ENCODE measurements around the gene ARHGAP15.
A peak's percentile ranks its signal among the peaks of the same experiment; 100 is the strongest.

Gene ARHGAP15

DNA sequence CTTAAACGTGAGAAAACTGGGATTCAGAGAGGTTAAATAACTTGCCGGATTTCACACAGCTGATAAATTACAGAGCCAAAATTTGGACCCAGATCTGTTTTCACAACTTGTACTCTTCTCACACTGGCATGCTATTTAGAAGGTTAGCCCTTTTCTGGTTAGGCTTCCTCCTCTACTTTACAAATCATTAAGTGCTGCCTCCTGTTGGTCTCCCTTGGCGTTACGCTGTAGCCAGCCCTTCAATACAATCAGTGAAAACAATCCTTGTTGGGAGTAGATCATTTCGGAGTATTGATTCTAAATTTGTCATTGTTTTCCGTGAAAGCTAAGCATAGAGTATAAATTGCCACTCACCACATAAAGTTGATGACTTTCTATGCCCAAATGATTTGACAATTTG, 153.5 kb downstream of the ARHGAP15 start:
- H2AFZ ChIP-seq (ENCODE audit: low read depth, low read length, severe bottlenecking) = no peak overlapping the region
- H4K20me1 ChIP-seq (ENCODE audit: low read depth, low read length) = no peaks in the 10 kb centered on the region
- H3K27ac ChIP-seq (ENCODE audit: low read depth, low read length) = no peak overlapping the region
- H3K79me2 ChIP-seq (ENCODE audit: insufficient read depth, low read length) = no peaks in the 10 kb centered on the region
- TF ChIP-seq, protein P1, sequence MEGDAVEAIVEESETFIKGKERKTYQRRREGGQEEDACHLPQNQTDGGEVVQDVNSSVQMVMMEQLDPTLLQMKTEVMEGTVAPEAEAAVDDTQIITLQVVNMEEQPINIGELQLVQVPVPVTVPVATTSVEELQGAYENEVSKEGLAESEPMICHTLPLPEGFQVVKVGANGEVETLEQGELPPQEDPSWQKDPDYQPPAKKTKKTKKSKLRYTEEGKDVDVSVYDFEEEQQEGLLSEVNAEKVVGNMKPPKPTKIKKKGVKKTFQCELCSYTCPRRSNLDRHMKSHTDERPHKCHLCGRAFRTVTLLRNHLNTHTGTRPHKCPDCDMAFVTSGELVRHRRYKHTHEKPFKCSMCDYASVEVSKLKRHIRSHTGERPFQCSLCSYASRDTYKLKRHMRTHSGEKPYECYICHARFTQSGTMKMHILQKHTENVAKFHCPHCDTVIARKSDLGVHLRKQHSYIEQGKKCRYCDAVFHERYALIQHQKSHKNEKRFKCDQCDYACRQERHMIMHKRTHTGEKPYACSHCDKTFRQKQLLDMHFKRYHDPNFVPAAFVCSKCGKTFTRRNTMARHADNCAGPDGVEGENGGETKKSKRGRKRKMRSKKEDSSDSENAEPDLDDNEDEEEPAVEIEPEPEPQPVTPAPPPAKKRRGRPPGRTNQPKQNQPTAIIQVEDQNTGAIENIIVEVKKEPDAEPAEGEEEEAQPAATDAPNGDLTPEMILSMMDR (IDR thresholded peaks at IDR 0.05; ENCODE audit: insufficient read depth, low read length, poor library complexity, severe bottlenecking) = no peak
- no peak for TF ChIP-seq EZH2phosphoT487 (conservative IDR thresholded peaks at IDR 0.05; ENCODE audit: low read length)
- H3K27me3 ChIP-seq (ENCODE audit: low read length) = no peaks in the 10 kb centered on the region
- no peaks in the 10 kb centered on the region; the same call in 1 of the 2 replicates for H3F3A ChIP-seq (ENCODE audit: insufficient read depth)
- no peak overlapping the region for H3K4me3 ChIP-seq (ENCODE audit: insufficient read depth, low read length, poor library complexity, severe bottlenecking)
- no peak overlapping the region for H3K4me2 ChIP-seq (ENCODE audit: low read depth, low read length, poor library complexity, severe bottlenecking)
- no peaks in the 10 kb centered on the region for H3K9me3 ChIP-seq (ENCODE audit: insufficient read depth, low read length)
- no peak overlapping the region for H3K9ac ChIP-seq (ENCODE audit: low read length)
- H3K9me2 ChIP-seq (replicated peaks; ENCODE audit: insufficient read depth, low read length) = no peaks in the 10 kb centered on the region
- no peaks in the 10 kb centered on the region for H3K36me3 ChIP-seq (ENCODE audit: low read length)

- Histone ChIP-seq H3K36me3 (ENCODE audit: low read length) (no peaks in the 10 kb centered on the region), H3F3A (ENCODE audit: insufficient read depth) (no peaks in the 10 kb centered on the region; the same call in 1 of the 2 replicates), H2AFZ (ENCODE audit: low read depth, low read length, severe bottlenecking) (no peak overlapping the region), H3K9ac (ENCODE audit: low read length) (no peak overlapping the region), H3K27ac (ENCODE audit: low read depth, low read length) (no peak overlapping the region), H3K4me2 (ENCODE audit: low read depth, low read length, poor library complexity, severe bottlenecking) (no peak overlapping the region), H3K9me2 (replicated peaks; ENCODE audit: insufficient read depth, low read length) (no peaks in the 10 kb centered on the region), H3K27me3 (ENCODE audit: low read length) (no peaks in the 10 kb centered on the region), H4K20me1 (ENCODE audit: low read depth, low read length) (no peaks in the 10 kb centered on the region), H3K79me2 (ENCODE audit: insufficient read depth, low read length) (no peaks in the 10 kb centered on the region), H3K4me3 (ENCODE audit: insufficient read depth, low read length, poor library complexity, severe bottlenecking) (no peak overlapping the region), H3K9me3 (ENCODE audit: insufficient read depth, low read length) (no peaks in the 10 kb centered on the region)
- no peak for TF ChIP-seq EZH2phosphoT487 (conservative IDR thresholded peaks at IDR 0.05; ENCODE audit: low read length)
- TF ChIP-seq, protein P1 (IDR thresholded peaks at IDR 0.05; ENCODE audit: insufficient read depth, low read length, poor library complexity, severe bottlenecking) = peak; percentile 91
Observed at GRCh38 chr2:143284087-143284675, 155.0 kb downstream of the ARHGAP15 start.

GRCh38 chr2:143289025-143289424, 159.8 kb downstream of the ARHGAP15 start:
- Histone ChIP-seq H3K79me2 (ENCODE audit: insufficient read depth, low read length) (no peaks in the 10 kb centered on the region), H3K27ac (ENCODE audit: low read depth, low read length) (no peak overlapping the region), H3K9me3 (ENCODE audit: insufficient read depth, low read length) (no peaks in the 10 kb centered on the region), H3K4me2 (ENCODE audit: low read depth, low read length, poor library complexity, severe bottlenecking) (no peak overlapping the region), H3K4me3 (ENCODE audit: insufficient read depth, low read length, poor library complexity, severe bottlenecking) (no peak overlapping the region), H3F3A (ENCODE audit: insufficient read depth) (no peaks in the 10 kb centered on the region), H4K20me1 (ENCODE audit: low read depth, low read length) (no peaks in the 10 kb centered on the region), H2AFZ (ENCODE audit: low read depth, low read length, severe bottlenecking) (no peak overlapping the region), H3K9ac (ENCODE audit: low read length) (no peak overlapping the region), H3K9me2 (replicated peaks; ENCODE audit: insufficient read depth, low read length) (no peaks in the 10 kb centered on the region), H3K27me3 (ENCODE audit: low read length) (no peaks in the 10 kb centered on the region), H3K36me3 (ENCODE audit: low read length) (no peaks in the 10 kb centered on the region)
- TF ChIP-seq, protein P1 (IDR thresholded peaks at IDR 0.05; ENCODE audit: insufficient read depth, low read length, poor library complexity, severe bottlenecking) = no peak
- no peak for TF ChIP-seq EZH2phosphoT487 (conservative IDR thresholded peaks at IDR 0.05; ENCODE audit: low read length)

Measured in SU-DHL-6 (cell line).